GM12865 (cell line): ENCODE data around the gene ANKFN1.

Source experiments
- DNase-seq: peaks from one replicate; pipeline ENCODE4 v3.0.0; 2010; ENCODE audit warnings: low read depth
- H3K4me3 ChIP-seq: 2 replicates; pipeline ENCODE4 v1.5.1; 2011; ENCODE audit warnings: mild to moderate bottlenecking, low read depth, low read length, control low read depth
- TF ChIP-seq, protein P1 (sequence below): IDR thresholded peaks from 2 replicates; pipeline ENCODE4 v1.5.1; 2011; ENCODE audit warnings: low read length, control low read depth, low read depth, inconsistent platforms; ENCODE audit not compliant: insufficient read depth; ENCODE audit errors: missing control alignments

The ANKFN1 gene

DNA sequence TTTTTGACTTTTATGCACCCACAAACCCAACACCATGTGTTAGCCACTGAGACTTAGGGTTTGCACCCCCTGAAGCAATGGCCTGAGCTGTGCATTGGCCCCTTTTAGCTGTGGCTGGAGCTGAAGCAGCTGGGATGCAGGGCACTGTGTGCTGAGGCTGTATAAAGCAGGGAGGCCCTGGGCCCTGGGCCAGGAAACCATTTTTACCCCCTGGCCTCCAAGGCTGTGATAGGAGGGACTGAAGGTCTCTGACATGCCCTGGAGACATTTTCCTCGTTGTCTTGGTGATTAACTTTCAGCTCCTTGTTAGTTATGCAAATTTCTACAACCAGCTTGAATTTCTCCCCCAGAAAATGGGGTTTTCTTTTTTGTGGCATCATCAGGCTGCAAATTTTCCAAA, 6.7 kb upstream of the ANKFN1 start:
- DNase-seq: no peak
- TF ChIP-seq, protein P1, sequence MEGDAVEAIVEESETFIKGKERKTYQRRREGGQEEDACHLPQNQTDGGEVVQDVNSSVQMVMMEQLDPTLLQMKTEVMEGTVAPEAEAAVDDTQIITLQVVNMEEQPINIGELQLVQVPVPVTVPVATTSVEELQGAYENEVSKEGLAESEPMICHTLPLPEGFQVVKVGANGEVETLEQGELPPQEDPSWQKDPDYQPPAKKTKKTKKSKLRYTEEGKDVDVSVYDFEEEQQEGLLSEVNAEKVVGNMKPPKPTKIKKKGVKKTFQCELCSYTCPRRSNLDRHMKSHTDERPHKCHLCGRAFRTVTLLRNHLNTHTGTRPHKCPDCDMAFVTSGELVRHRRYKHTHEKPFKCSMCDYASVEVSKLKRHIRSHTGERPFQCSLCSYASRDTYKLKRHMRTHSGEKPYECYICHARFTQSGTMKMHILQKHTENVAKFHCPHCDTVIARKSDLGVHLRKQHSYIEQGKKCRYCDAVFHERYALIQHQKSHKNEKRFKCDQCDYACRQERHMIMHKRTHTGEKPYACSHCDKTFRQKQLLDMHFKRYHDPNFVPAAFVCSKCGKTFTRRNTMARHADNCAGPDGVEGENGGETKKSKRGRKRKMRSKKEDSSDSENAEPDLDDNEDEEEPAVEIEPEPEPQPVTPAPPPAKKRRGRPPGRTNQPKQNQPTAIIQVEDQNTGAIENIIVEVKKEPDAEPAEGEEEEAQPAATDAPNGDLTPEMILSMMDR: no peak
- no peak overlapping the region for H3K4me3 ChIP-seq

DNA sequence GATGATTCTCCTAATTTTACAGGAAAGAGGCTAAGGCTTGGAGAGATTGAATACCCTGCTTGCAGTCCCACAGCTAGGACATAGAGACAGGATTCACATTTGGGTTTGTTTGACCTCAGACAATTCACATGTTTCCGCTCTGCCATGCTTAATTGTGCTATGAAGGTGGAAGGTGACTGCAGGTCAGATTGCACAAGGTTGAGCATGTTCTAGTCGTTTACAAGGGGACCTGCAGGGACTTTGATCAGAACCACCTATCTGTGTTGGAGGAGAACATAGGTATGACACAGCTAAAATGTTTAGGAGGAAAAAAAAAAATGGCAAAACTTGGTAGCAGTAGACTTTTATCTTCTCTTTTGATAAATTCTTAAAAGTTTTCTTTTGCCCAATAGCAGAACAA, 4.9 kb upstream of the ANKFN1 start:
- TF ChIP-seq, protein P1: no peak
- no peak for DNase-seq
- H3K4me3 ChIP-seq: no peak overlapping the region

DNA sequence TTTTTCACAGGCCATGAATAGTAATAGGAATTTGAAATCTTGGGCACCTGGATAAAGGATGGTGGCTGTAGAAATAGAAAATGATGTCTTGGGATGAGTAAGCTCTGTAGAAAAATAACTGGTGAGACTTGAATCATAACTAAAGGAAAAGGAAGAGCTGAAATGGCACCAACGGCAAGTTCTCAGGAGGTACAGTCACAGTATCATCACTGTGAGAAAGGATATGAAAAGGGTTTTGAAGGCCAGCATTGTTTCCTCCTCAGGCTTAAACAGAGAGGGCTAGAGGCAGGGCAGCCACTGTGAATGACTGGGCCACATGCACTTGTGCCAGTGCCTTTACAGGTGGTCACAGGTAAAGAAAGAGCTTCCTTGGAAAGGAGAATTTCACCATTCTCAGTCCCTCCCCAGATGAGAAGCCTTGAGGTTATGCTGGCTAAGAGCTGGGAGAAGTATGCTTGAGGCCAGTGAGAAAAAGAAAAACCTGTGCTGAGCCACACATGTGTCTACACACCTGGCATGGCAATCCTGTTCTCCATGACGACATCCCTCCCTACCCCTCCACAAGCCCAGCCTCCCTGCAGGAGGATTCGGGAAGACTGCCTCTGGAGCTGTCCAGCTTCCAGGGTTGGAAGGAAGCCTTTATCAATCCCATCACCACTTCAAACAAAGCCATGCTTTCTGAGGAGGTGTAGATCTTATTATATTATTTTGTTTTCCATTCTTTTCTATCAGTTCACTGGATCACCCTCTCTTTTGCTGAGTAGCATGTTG, 3.8 kb upstream of the ANKFN1 start:
- no peak for DNase-seq
- TF ChIP-seq, protein P1: no peak
- H3K4me3 ChIP-seq: no peak overlapping the region

DNA sequence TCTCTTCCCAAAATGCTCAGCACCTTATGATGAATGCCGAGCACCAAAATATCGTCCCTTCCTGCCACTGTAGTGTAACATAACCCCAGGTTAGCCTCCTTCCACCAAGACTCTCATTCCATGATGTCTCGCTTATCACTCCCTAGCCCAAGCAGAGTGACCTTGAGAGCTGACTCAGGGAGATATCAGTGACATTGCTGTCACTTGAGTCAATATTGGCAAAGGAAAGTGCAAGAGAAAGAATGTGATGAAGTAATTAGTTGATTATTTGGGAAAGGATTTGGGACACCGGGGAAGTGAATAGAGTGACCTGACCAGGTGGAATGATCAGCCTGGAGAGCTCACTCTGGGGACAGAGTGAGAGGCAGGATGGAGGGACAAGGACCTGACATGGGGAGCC, 2.6 kb upstream of the ANKFN1 start:
- TF ChIP-seq, protein P1: no peak
- no peak for DNase-seq
- H3K4me3 ChIP-seq: no peak overlapping the region

DNA sequence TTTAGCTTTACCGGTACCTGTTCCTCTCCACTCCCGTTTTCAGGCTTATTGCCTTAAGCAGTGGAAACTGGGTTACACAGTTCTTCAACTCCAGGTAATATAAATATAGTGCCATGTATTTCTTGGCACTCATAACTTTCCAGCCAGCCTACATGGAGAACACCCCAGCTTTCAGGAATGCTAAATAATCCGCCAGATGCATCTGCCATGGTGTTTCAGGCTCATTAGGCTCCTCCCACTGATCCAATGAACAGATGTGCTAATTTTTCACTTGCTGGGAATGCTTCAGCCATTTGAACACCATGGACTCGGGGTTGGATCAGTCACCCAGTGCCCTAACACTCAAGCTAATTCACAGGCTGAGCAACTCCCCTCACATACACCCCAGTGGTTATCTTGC, 4.6 kb downstream of the ANKFN1 start:
- DNase-seq: no peak
- TF ChIP-seq, protein P1: no peak
- H3K4me3 ChIP-seq: no peak overlapping the region

DNA sequence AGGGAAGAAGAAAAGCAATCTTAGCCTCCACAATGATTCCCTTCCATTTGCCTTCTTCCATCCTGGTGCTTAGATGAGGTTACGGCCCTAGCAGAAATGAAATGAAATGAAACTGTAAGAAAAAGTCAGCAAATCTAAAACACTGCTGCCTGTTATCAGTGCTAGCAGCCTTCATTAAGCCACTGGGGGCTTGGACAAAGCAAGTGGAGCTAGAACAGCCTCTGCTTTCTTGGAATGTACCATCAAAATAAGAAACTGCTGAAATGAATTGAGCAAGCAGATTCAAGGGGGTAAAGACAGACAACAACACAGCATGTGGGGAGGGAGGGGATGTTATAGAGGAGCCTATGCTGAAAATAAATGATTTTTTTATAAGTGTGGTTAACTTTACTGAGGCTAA, 5.1 kb downstream of the ANKFN1 start:
- TF ChIP-seq, protein P1: no peak
- no peak overlapping the region for H3K4me3 ChIP-seq
- DNase-seq: no peak
